Lower leg skin (tissue), 3 donors: Measurements from ENCODE around the gene NCAPD3.

Experiments
- POLR2A ChIP-seq, 2 donors: fragments of 450-650 bp; IDR thresholded peaks; one replicate each; pipeline ENCODE4 v1.6.1; 2016 to 2017; ENCODE audit warnings: antibody characterized with exemption in 2 of 2, mild to moderate bottlenecking in 1 of 2, moderate library complexity in 1 of 2
- TF ChIP-seq, protein P1 (sequence below), 3 donors: fragments of 450-650 bp; IDR thresholded peaks; one replicate each; pipeline ENCODE4 v1.5.1; 2016; ENCODE audit warnings: antibody characterized with exemption in 3 of 3, mild to moderate bottlenecking in 3 of 3, moderate library complexity in 2 of 3

DNA sequence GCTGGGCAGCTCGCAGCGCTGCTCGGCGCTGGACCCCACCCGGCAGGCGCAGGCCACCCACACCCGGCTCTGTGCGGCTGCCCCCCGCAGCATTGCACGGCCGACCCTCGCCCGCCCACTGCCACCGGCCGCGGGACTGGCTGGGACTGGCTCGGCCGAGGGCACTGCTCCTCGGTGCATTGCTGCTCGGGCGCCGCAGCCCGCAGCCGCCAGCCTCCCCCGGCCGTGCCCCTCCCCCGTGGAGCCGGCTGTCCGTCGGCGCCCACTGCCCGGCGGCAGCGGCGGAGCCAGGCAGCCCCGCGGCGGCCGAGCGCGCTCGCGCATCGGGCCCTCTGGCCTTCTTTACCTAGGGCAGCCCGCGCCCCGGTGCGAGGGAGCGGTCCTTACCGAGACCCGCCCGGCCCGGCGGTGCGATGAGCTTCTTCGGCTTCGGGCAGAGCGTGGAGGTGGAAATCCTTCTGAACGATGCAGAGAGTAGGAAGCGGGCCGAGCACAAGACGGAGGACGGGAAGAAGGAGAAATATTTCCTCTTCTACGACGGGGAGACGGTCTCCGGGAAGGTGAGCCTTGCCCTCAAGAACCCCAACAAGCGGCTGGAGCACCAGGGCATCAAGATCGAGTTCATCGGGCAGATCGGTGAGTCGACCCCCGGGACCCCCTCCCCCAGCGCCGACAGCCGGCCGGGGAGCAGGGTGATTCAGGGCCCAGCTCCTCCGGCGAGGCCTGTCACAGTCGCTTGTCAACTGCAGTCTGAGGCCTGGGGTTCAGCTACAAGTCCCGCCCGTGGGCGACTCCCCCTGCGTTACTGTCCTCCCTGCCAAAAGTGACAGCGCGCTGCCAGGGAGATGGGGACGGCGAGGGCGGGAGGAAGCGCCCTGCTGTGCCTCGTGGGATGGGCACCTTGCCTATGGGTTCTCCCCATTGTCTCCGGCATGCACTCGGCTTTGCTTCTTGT lies 1.2 kb upstream of the NCAPD3 start:
- TF ChIP-seq, protein P1, sequence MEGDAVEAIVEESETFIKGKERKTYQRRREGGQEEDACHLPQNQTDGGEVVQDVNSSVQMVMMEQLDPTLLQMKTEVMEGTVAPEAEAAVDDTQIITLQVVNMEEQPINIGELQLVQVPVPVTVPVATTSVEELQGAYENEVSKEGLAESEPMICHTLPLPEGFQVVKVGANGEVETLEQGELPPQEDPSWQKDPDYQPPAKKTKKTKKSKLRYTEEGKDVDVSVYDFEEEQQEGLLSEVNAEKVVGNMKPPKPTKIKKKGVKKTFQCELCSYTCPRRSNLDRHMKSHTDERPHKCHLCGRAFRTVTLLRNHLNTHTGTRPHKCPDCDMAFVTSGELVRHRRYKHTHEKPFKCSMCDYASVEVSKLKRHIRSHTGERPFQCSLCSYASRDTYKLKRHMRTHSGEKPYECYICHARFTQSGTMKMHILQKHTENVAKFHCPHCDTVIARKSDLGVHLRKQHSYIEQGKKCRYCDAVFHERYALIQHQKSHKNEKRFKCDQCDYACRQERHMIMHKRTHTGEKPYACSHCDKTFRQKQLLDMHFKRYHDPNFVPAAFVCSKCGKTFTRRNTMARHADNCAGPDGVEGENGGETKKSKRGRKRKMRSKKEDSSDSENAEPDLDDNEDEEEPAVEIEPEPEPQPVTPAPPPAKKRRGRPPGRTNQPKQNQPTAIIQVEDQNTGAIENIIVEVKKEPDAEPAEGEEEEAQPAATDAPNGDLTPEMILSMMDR (IDR thresholded peaks at IDR 0.05) = no peak
- no peak for TF ChIP-seq POLR2A (IDR thresholded peaks at IDR 0.05)
